ENCODE results near the gene SMYD3. TPM values are rescaled to one million over a fixed set of nuclear protein-coding genes. Genes with fewer than 3 reads are reported as not detected.

Gene SMYD3
- total and polyA plus RNA-seq, 2 of the 4 experiments (the other 2 are of a cell fraction): 26.5 to 37.6 TPM

DNA sequence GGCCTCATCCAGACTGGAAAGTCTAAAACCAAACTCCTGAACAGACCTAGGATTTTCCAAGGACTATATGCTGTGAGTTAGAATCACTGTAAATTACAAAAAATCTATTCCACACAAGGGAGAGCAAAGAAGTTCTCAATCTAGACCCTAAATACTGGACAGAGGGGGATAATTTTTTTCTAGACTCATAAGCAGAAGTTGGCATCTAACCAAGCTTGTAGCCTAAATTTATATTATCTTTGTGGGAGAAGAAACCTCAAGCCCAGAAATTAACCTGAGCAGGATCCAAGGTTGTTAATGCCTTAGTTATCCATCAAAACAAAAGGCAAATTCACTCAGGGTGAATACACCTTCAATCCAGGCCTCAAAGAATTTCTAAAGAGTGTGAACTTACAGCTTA, 290.2 kb downstream of the SMYD3 start:
- Histone ChIP-seq H2BK20ac (ENCODE audit: low read depth, low read length) (no peak overlapping the region), H3K14ac (replicated peaks; ENCODE audit: low read depth, low read length) (no peak overlapping the region), H3K9me3 (ENCODE audit: control insufficient read depth, insufficient read depth, low read length) (no peaks in the 10 kb centered on the region), H3K4me3 (ENCODE audit: insufficient read depth, low read depth, low read length) (no peak overlapping the region), H4K91ac (ENCODE audit: insufficient read depth, low read depth, low read length) (no peak overlapping the region), H3K23ac (ENCODE audit: low read depth, low read length) (no peak overlapping the region), H3K79me1 (ENCODE audit: low read depth in 1 of 2, low read length in 2 of 2) (peaks cover 8 to 9% of the 10 kb centered on the region in 2 experiments; a peak in 3 of 4 replicates), H4K5ac (ENCODE audit: low read depth, low read length) (no peak overlapping the region), H3K4me1 (ENCODE audit: control insufficient read depth, insufficient read depth, low read length) (peaks cover 1% of the 10 kb centered on the region), H2AK5ac (ENCODE audit: low read depth, low read length) (no peak overlapping the region), H3K56ac (ENCODE audit: extremely low read depth, insufficient read depth, low read length) (no peak overlapping the region), H2BK15ac (ENCODE audit: low read depth, low read length) (no peak overlapping the region), H2BK5ac (ENCODE audit: low read depth, low read length, poor library complexity, severe bottlenecking) (no peak overlapping the region), H3K4me2 (ENCODE audit: low read depth, low read length) (no peak overlapping the region), H4K20me1 (ENCODE audit: insufficient read depth, low read length) (no peaks in the 10 kb centered on the region), H3K4ac (ENCODE audit: low read depth, low read length) (no peak overlapping the region), H3K18ac (ENCODE audit: low read depth, low read length) (no peak overlapping the region), H2AFZ (replicated peaks; ENCODE audit: low read length, poor library complexity) (no peak overlapping the region), H3K9me1 (ENCODE audit: insufficient read depth, low read length) (no peaks in the 10 kb centered on the region), H4K8ac (ENCODE audit: low read depth in 2 of 2, low read length in 2 of 2) (no peak overlapping the region), H2AK9ac (replicated peaks; ENCODE audit: low read depth, low read length, poor library complexity) (no peak overlapping the region), H3K36me3 (ENCODE audit: control insufficient read depth, insufficient read depth, low read length) (no peaks in the 10 kb centered on the region), H3K27ac (ENCODE audit: insufficient read depth, low read length) (no peak overlapping the region), H3K27me3 (ENCODE audit: control insufficient read depth, insufficient read depth, low read length) (no peaks in the 10 kb centered on the region), H3K9ac (ENCODE audit: low read depth, low read length) (no peak overlapping the region), H2BK120ac (ENCODE audit: low read depth, low read length) (no peak overlapping the region)
- TF ChIP-seq SMC3 (IDR thresholded peaks at IDR 0.05; ENCODE audit: low read depth, low read length): no peak
- dilution Hi-C loops (cut with HindIII; ENCODE audit: low sequenced_read_pairs, unreplicated experiment): no loop called here
- intact Hi-C loops (cut with micrococcal nuclease): no loop called here
- ATAC-seq (ENCODE audit: low read depth): no peak
- ChIA-PET POLR2A (ENCODE audit: unreplicated experiment) (no interaction called here), CTCF (no interaction called here)
- no TSS peak for BruUV-seq (replicated peaks)
- no peak for DNase-seq
- in situ Hi-C loops (cut with MboI; ENCODE audit: low sequenced_read_pairs): no loop called here
